K562 (cell line): ENCODE results near the gene HDGFL2. TPM values are rescaled to one million over a fixed set of nuclear protein-coding genes. Genes with fewer than 3 reads are reported as not detected.

ENCODE experiments used
- ATAC-seq: fragments of 200-7000 bp; cut with Tn5 transposase; 3 replicates; pipeline ENCODE4 v1.9.1; 2020; ENCODE audit warnings: moderate library complexity
- BruUV-seq: library from RNA; stranded (reverse); fragments of 400-500 nt; replicated peaks from 2 replicates; lab custom pipeline; 2021; lab: Mats Ljungman, UMichigan
- CTCF ChIA-PET: fragments of 300-600 bp; formaldehyde crosslinking; extraction: SDS; loops from one replicate; lab custom pipeline; 2021; ENCODE audit warnings: low intra/inter-chr PET ratio; lab: Yijun Ruan, JAX
- POLR2A ChIA-PET: fragments of 300-600, 350-650 bp; sonication (Branson Sonifier 250); formaldehyde crosslinking; extraction: SDS; loops from one replicate; lab custom pipeline; 2021; ENCODE audit warnings: antibody characterized with exemption, inconsistent platforms; lab: Yijun Ruan, JAX
- DNase-seq, 4 experiments: peaks; one replicate each; pipeline versions ENCODE4 v3.0.0 to v3.0.0-alpha.2; 2011 to 2018; ENCODE audit warnings: low spot score in 3 of 4, mixed read lengths in 3 of 4; ENCODE audit errors: extremely low read depth in 1 of 4
- FAIRE-seq: peaks from 2 replicates; lab custom pipeline; 2011; peaks lifted over from hg19 to GRCh38; lab: Jason Lieb, UNC
- H2AFZ ChIP-seq: 2 replicates; pipeline ENCODE4 v1.6.0; 2011; ENCODE audit warnings: low read depth, low read length, control low read depth, inconsistent platforms
- H3K27ac ChIP-seq: fragments of 200-600 bp; 3 replicates; pipeline ENCODE4 v1.8.0; 2011; ENCODE audit warnings: low read depth, mild to moderate bottlenecking, control low read depth, inconsistent platforms, low read length, moderate library complexity, mixed read lengths; ENCODE audit errors: extremely low read depth
- H3K27me3 ChIP-seq, 2 experiments: fragments of 300-600 bp in 1 of 2; 2 replicates in 1 of 2; 3 replicates in 1 of 2; pipeline versions ENCODE4 v1.6.0 to v1.8.0; 2011; ENCODE audit warnings: inconsistent platforms in 2 of 2, low read length in 2 of 2, mild to moderate bottlenecking in 1 of 2, mixed read lengths in 1 of 2, moderate library complexity in 1 of 2; ENCODE audit not compliant: control insufficient read depth in 2 of 2, insufficient read depth in 2 of 2
- H3K36me3 ChIP-seq: fragments of 300-600 bp; 3 replicates; pipeline ENCODE4 v1.8.0; 2011; ENCODE audit warnings: mild to moderate bottlenecking, low read length, inconsistent platforms; ENCODE audit not compliant: control insufficient read depth, insufficient read depth
- H3K4me1 ChIP-seq, 2 experiments: fragments of 200-600 bp in 1 of 2; replicated peaks in 1 of 2; 2 replicates in 1 of 2; 3 replicates in 1 of 2; pipeline versions ENCODE4 v1.5.1 to v1.8.0; 2011; ENCODE audit warnings: inconsistent platforms in 2 of 2, low read length in 2 of 2, mild to moderate bottlenecking in 1 of 2, mixed read lengths in 1 of 2, moderate library complexity in 1 of 2; ENCODE audit not compliant: control insufficient read depth in 2 of 2, insufficient read depth in 2 of 2
- H3K4me2 ChIP-seq: 2 replicates; pipeline ENCODE4 v1.6.1; 2011; ENCODE audit warnings: low read length, control low read depth, inconsistent platforms, mixed read lengths; ENCODE audit not compliant: insufficient read depth
- H3K4me3 ChIP-seq: fragments of 200-600 bp; sonication (generic), shearing (Covaris generic); 2 replicates; pipeline ENCODE4 v1.5.1; 2016; ENCODE audit warnings: control low read depth, inconsistent platforms
- H3K79me2 ChIP-seq: fragments of 200-600 bp; 3 replicates; pipeline ENCODE4 v1.8.0; 2011; ENCODE audit warnings: low read length, inconsistent platforms; ENCODE audit not compliant: control insufficient read depth, insufficient read depth
- H3K9ac ChIP-seq, 2 experiments: 2 replicates each; pipeline versions ENCODE4 v1.6.0 to v1.6.1; 2011; ENCODE audit warnings: low read depth in 2 of 2, low read length in 2 of 2, control low read depth in 1 of 2, inconsistent platforms in 1 of 2, mild to moderate bottlenecking in 1 of 2, mixed read lengths in 1 of 2; ENCODE audit not compliant: insufficient read depth in 1 of 2
- H3K9me1 ChIP-seq: one replicate; pipeline ENCODE4 v1.6.0; 2011; ENCODE audit warnings: inconsistent platforms, mild to moderate bottlenecking, low read length, moderate library complexity; ENCODE audit not compliant: control insufficient read depth, insufficient read depth
- H3K9me3 ChIP-seq: replicated peaks from 2 replicates; pipeline ENCODE4 v1.5.1; 2011; ENCODE audit warnings: low read depth, low read length, inconsistent platforms; ENCODE audit not compliant: control insufficient read depth, insufficient read depth
- H4K20me1 ChIP-seq: replicated peaks from 2 replicates; pipeline ENCODE4 v1.6.1; 2011; ENCODE audit warnings: low read length, inconsistent platforms, mixed read lengths; ENCODE audit not compliant: control insufficient read depth, insufficient read depth
- ARHGAP35 ChIP-seq: fragments of 450-650 bp; IDR thresholded peaks from 2 replicates; pipeline ENCODE4 v1.6.1; 2018; ENCODE audit not compliant: partially characterized antibody
- IRF1 ChIP-seq: sonication (generic); formaldehyde crosslinking; IDR thresholded peaks from 2 replicates; pipeline ENCODE4 v1.8.0; 2022; ENCODE audit warnings: missing genetic modification reagents, mild to moderate bottlenecking, borderline replicate concordance
- ZNF280A ChIP-seq: fragments of 450-650 bp; IDR thresholded peaks from 2 replicates; pipeline ENCODE4 v1.6.1; 2018; ENCODE audit warnings: mild to moderate bottlenecking, low read depth; ENCODE audit not compliant: partially characterized antibody
- WGBS: fragments of 100-300 bp; shearing (Covaris generic); methylation state at CpG from one replicate; pipeline ENCODE4 v1.1.6; 2016; ENCODE audit warnings: low coverage, mixed read lengths; ENCODE audit not compliant: insufficient coverage; ENCODE audit errors: missing lambda C conversion rate; 5-methylcytosine and 5-hydroxymethylcytosine counted together
- in situ Hi-C: fragments of 300-500 bp; cut with MboI; formaldehyde crosslinking; loops from 4 replicates; pipeline ENCODE4 v1.15.0; 2018; ENCODE audit warnings: inconsistent platforms, mixed read lengths
- intact Hi-C: fragments of 100-400 bp; cut with micrococcal nuclease; formaldehyde crosslinking; loops from 2 replicates; pipeline ENCODE4 v1.14.2; 2022
- polyA plus RNA-seq, 8 experiments: library from polyadenylated mRNA; depleted of rRNA in 4 of 8; stranded (reverse) in 5 of 8; unstranded in 3 of 8; fragments of >200 nt; fragmentation: Nextera tagmentation in 2 of 8; fragmentation: Illumina TruSeq in 1 of 8; extraction: Ambion mirVana in 2 of 8; extraction: Trizol in 1 of 8; gene quantifications; 2 replicates each; pipeline versions ENCODE4 v1.2.1 to v1.2.3, GENCODE V29; 2011 to 2014; ENCODE audit warnings: inconsistent platforms in 1 of 8, missing spikeins in 1 of 8
- total RNA-seq, 7 experiments: library from RNA; depleted of rRNA in 6 of 7; stranded (reverse); fragments of >200 nt in 6 of 7; fragmentation: Illumina TruSeq in 2 of 7; extraction: Trizol in 2 of 7; gene quantifications; 2 replicates each; pipeline versions ENCODE4 v1.2.1 to v1.2.3, GENCODE V29; 2011 to 2021; ENCODE audit warnings: low replicate concordance in 1 of 7

HDGFL2 gene
- total and polyA plus RNA-seq, 9 of the 15 experiments (the other 6 are each of a cell fraction or from before 2014, with no cell fraction given) = 0.13 to 61.7 (median 16.0) TPM

DNA sequence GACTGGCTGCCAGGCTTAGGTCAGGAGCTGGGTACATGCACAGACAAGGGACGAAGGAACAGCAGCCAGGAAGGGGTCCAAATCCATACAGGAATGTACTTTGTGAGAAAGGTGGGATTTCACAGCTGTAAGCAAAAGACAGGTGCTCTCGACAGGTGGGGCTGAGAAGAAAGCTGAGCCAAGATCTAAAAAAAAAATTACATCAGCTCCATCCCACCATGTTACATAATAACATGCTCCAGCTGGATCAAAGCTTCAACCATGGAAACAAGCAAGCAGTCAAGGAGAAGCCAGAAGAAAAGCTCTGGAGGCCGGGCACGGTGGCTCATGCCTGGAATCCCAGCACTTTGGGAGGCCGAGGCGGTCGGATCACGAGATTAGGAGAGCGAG, 22.5 kb upstream of the HDGFL2 start:
- WGBS = 95% methylated on average over 8 of the region's 9 CpGs
- Histone ChIP-seq H3K9me1 (peaks cover 2% of the 10 kb centered on the region), H3K4me1 (peaks cover 2 to 65% of the 10 kb centered on the region in 2 experiments), H3K27me3 (no peaks in the 10 kb centered on the region), H3K9ac (no peak overlapping the region), H2AFZ (no peak overlapping the region), H3K4me2 (no peak overlapping the region), H3K9me3 (no peaks in the 10 kb centered on the region)
- CTCF ChIA-PET = no interaction called here
- in situ Hi-C loops (no loop called here), intact Hi-C loops (no loop called here)
- DNase-seq (no peak), ATAC-seq (no peak), FAIRE-seq (no peak)
- TF ChIP-seq ARHGAP35 (no peak), ZNF280A (no peak), IRF1 (CRISPR knock-in tag) (no peak)
- TF ChIP-seq, all 486 proteins: peak for 0
- H4K20me1 ChIP-seq = peaks cover 5% of the 10 kb centered on the region; the same call in 1 of the 2 replicates
- H3K4me3 ChIP-seq = no peak overlapping the region
- no TSS peak for BruUV-seq
- no peak overlapping the region for H3K27ac ChIP-seq
- peaks cover 94% of the 10 kb centered on the region; the same call in 2 of the 3 replicates for H3K36me3 ChIP-seq
- H3K79me2 ChIP-seq = peaks cover 9% of the 10 kb centered on the region
- POLR2A ChIA-PET = interaction anchor here (1.8 to 4.5 kb wide), 2 partner anchors 9 to 22 kb away, joined by 8 to 15 read pairs; no protein-coding TSS in a partner anchor
